Stimulated activated CD4-positive, alpha-beta T cell treated with anti-CD3 and anti-CD28 coated beads, Interleukin-15, amount 100 ng/mL, for 24 hours (primary cell): ENCODE data around the gene CTXND1.
"Not testable (repeated sequence)": the region's sequence is repeated elsewhere in the genome, so short reads cannot be mapped to it uniquely, and the experiment has no call there.

Experiments used
- DNase-seq: peaks from one replicate; pipeline ENCODE4 v3.0.0-alpha.2; 2020

The CTXND1 gene

DNA sequence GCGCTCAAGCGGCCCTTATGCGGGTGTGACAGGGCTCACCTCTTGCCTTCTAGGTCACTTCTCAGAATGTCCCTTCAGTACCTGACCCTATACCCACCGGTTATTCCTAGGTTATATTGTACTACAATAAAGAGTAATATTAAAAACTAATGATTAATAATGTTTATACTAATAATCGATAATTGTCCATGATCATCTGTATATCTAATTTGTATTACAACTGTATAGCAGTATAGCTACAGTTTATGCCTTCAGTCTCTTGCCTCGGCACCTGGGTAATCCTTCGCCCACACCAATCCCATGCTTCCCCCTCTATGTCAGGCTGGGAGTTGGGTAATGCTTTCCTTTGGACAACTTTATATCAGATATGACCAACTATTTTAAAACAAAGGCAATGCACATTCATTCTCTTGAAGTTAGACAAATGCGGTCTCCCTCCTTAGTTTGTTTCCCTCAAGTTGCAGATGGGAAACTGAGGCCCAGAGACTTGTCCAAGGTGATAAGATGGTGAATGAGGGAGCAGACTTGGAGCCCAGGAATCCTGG lies 95.8 kb downstream of the CTXND1 start:
- no peak for DNase-seq

- DNase-seq, result not testable (repeated sequence)
These were observed 96.4 kb downstream of the CTXND1 start for GRCh38 chr15:80155378-80156175.

- DNase-seq, result no peak
These were observed 97.0 kb downstream of the CTXND1 start for GRCh38 chr15:80155001-80155377.

DNA sequence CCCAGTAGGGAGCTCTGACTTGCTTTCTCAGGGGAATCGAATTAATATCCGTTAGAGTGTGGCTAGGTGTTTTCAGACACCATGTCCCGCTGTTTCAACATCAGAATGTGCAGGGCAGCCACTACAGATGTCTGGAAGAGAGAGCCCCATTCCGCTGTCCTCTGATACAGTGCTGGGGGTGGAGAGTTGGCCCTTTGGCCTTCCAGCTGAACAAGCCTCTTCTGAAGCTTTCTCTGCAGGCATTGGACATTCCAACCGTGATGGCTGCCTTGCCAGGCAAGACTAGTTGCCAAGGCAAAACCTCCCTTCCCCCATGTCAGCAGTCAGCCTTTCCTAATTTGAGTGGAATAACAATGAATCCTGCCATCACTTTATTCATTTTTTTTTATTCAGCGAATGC lies 97.7 kb downstream of the CTXND1 start:
- no peak for DNase-seq

GRCh38 chr15:80153900-80154299 lies 98.1 kb downstream of the CTXND1 start:
- no peak for DNase-seq

GRCh38 chr15:80152896-80153876 lies 98.8 kb downstream of the CTXND1 start, which contains the start of gene FAH:
Gene FAH, plus strand, starts transcription at chr15:80152999. Its CDS starts 56 bp downstream, at chr15:80153055.
- DNase-seq, result peak; percentile 59

GRCh38 chr15:80152180-80152895 lies 99.7 kb downstream of the CTXND1 start:
- peak; percentile 95 for DNase-seq

DNA sequence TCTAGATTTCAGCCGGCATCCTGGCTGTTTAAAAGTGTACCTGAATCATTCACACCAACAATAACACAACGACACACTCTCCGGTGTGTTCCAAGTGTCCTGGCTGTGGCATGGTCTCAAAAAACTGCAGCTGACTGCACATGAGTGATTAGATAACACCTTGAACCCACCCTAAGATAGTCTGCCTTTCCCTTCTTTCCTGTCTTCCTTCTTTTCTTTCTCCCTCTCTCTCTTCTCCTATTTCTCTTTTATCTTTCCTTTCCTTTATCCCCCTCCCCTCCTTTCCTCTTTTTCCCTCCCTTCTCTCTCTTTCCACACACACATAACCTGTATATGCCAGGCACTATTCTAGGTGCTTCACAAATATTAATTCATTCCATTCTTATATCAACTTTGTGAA lies 100.4 kb downstream of the CTXND1 start:
- no peak for DNase-seq

DNA sequence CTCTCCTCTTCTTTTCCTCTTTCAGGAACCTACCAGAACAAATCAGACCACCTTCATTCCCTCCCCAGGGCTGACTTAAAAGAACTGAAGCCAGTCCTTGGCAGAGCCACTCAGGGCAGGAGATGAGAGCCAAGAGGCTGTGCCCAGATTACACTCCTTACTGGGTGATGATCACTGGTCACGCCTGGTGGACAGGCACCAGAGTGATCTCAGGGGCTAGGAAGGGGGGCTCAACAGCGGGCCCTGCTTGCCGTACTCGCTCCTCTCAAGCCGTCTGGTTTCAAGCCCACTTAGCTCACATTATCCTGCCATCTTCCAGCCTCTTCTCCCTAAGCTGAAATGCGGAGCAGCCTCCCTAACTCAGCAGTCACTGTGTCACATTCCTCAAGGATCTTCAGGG lies 100.9 kb downstream of the CTXND1 start:
- DNase-seq, result no peak
